ENCODE data around the gene GPC6. TPM values are rescaled to one million over a fixed set of nuclear protein-coding genes. Genes with fewer than 3 reads are reported as not detected.

The GPC6 gene
- total and polyA plus RNA-seq, 2 experiments from 2014 or later: 26.0 to 92.8 TPM

DNA sequence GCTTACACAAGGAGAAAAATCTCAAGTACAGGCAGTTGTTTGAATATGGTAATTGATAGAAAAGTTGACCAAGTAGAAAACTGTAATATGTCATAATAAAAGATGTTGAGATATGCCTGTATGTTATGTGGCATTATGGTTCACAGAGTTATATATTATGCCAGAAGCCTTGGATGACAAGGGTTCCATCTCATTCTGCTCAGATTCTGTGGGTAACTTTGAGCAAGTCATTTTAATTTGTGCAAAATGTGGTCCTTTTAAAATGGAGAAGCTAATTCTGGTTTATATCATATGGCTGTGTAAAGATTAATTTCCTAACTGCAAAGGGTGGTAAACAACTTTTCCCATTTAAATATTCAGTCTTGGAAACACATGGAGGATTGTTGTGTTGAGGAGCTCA is 180.9 kb downstream of the GPC6 start:
- no peak overlapping the region for H2AFZ ChIP-seq
- peaks cover 48% of the 10 kb centered on the region for H3K79me2 ChIP-seq
- no peaks in the 10 kb centered on the region for H3K9me3 ChIP-seq (ENCODE audit: low read depth)
- H3K4me3 ChIP-seq: no peak overlapping the region
- no peaks in the 10 kb centered on the region for H3K4me1 ChIP-seq (ENCODE audit: insufficient read depth)
- H3K27me3 ChIP-seq: no peaks in the 10 kb centered on the region
- H3K4me2 ChIP-seq: no peak overlapping the region
- no peaks in the 10 kb centered on the region for H3K36me3 ChIP-seq (replicated peaks; ENCODE audit: insufficient read depth, low read depth)
- TF ChIP-seq, protein P1, sequence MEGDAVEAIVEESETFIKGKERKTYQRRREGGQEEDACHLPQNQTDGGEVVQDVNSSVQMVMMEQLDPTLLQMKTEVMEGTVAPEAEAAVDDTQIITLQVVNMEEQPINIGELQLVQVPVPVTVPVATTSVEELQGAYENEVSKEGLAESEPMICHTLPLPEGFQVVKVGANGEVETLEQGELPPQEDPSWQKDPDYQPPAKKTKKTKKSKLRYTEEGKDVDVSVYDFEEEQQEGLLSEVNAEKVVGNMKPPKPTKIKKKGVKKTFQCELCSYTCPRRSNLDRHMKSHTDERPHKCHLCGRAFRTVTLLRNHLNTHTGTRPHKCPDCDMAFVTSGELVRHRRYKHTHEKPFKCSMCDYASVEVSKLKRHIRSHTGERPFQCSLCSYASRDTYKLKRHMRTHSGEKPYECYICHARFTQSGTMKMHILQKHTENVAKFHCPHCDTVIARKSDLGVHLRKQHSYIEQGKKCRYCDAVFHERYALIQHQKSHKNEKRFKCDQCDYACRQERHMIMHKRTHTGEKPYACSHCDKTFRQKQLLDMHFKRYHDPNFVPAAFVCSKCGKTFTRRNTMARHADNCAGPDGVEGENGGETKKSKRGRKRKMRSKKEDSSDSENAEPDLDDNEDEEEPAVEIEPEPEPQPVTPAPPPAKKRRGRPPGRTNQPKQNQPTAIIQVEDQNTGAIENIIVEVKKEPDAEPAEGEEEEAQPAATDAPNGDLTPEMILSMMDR (IDR thresholded peaks at IDR 0.05; ENCODE audit: poor library complexity): no peak
- TF ChIP-seq EZH2 (IDR thresholded peaks at IDR 0.05; ENCODE audit: borderline replicate concordance): no peak
- no peak for TF ChIP-seq EZH2phosphoT487 (IDR thresholded peaks at IDR 0.05; ENCODE audit: low read depth, severe bottlenecking, unreplicated experiment)
- no peak for DNase-seq (ENCODE audit: low spot score)
- H3K27ac ChIP-seq: no peak overlapping the region
- no peaks in the 10 kb centered on the region for H4K20me1 ChIP-seq (ENCODE audit: insufficient read depth, poor library complexity, severe bottlenecking)
- no peaks in the 10 kb centered on the region for H3K9me2 ChIP-seq (replicated peaks; ENCODE audit: insufficient read depth)

DNA sequence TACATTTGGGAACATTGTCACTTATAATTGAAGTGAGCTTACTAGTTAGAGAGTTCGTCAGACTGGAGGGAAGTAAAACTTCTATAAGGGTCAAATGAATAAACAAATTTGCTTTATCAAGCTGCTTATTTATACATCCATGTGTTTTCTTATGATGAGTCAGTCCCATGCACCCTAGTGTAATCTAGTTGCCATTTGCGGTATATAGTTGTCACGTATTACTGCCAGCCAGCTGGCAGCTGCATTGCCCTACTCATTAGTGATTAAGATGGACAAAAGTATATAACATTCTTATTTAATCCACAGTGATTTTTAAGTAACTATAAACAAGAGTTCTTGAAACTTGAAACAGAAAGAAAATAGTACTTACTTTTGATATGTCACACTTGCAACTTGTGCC is 182.4 kb downstream of the GPC6 start:
- no peak overlapping the region for H3K4me3 ChIP-seq
- H3K36me3 ChIP-seq (replicated peaks; ENCODE audit: insufficient read depth, low read depth): no peaks in the 10 kb centered on the region
- WGBS (ENCODE audit: low lambda C conversion rate, missing lambda C conversion rate): 98% methylated on average over 3 of the region's 3 CpGs
- no peaks in the 10 kb centered on the region for H3K9me3 ChIP-seq (ENCODE audit: low read depth)
- H3K4me1 ChIP-seq (ENCODE audit: insufficient read depth): no peaks in the 10 kb centered on the region
- H3K79me2 ChIP-seq: peaks cover 53% of the 10 kb centered on the region
- H2AFZ ChIP-seq: no peak overlapping the region
- no peaks in the 10 kb centered on the region for H3K9me2 ChIP-seq (replicated peaks; ENCODE audit: insufficient read depth)
- no peak overlapping the region for H3K4me2 ChIP-seq
- H4K20me1 ChIP-seq (ENCODE audit: insufficient read depth, poor library complexity, severe bottlenecking): no peaks in the 10 kb centered on the region
- H3K27ac ChIP-seq: no peak overlapping the region
- H3K27me3 ChIP-seq: no peaks in the 10 kb centered on the region
- DNase-seq (ENCODE audit: low spot score): no peak
- TF ChIP-seq, protein P1 (IDR thresholded peaks at IDR 0.05; ENCODE audit: poor library complexity): no peak
- TF ChIP-seq EZH2phosphoT487 (IDR thresholded peaks at IDR 0.05; ENCODE audit: low read depth, severe bottlenecking, unreplicated experiment): no peak
- TF ChIP-seq EZH2 (IDR thresholded peaks at IDR 0.05; ENCODE audit: borderline replicate concordance): no peak

DNA sequence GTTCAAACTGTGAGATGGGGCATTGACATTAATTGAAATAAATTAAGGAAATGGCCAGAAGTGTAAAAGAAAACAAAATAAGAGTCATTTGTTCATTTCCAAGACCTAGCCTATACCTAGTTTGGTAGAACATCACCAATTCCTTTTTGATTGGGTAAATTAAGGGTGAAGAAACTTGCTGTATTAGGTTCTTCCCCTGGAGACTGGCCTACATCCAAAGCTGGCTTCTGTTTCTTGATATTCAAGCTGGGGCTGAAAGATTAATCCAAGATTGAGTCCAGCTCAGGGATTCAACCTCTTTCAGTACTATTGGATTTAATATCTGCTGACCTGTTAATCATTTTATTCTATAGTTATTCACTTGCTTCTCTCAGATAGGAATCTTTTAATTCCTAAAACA is 183.2 kb downstream of the GPC6 start:
- Histone ChIP-seq H2AFZ (no peak overlapping the region), H3K27me3 (no peaks in the 10 kb centered on the region), H3K79me2 (peaks cover 48% of the 10 kb centered on the region), H3K9me2 (replicated peaks; ENCODE audit: insufficient read depth) (no peaks in the 10 kb centered on the region), H3K4me3 (no peak overlapping the region), H3K27ac (no peak overlapping the region), H3K4me2 (no peak overlapping the region), H4K20me1 (ENCODE audit: insufficient read depth, poor library complexity, severe bottlenecking) (no peaks in the 10 kb centered on the region), H3K4me1 (ENCODE audit: insufficient read depth) (no peaks in the 10 kb centered on the region), H3K36me3 (replicated peaks; ENCODE audit: insufficient read depth, low read depth) (no peaks in the 10 kb centered on the region), H3K9me3 (ENCODE audit: low read depth) (no peaks in the 10 kb centered on the region)
- TF ChIP-seq EZH2 (IDR thresholded peaks at IDR 0.05; ENCODE audit: borderline replicate concordance): no peak
- TF ChIP-seq, protein P1 (IDR thresholded peaks at IDR 0.05; ENCODE audit: poor library complexity): no peak
- no peak for TF ChIP-seq EZH2phosphoT487 (IDR thresholded peaks at IDR 0.05; ENCODE audit: low read depth, severe bottlenecking, unreplicated experiment)
- DNase-seq (ENCODE audit: low spot score): no peak

DNA sequence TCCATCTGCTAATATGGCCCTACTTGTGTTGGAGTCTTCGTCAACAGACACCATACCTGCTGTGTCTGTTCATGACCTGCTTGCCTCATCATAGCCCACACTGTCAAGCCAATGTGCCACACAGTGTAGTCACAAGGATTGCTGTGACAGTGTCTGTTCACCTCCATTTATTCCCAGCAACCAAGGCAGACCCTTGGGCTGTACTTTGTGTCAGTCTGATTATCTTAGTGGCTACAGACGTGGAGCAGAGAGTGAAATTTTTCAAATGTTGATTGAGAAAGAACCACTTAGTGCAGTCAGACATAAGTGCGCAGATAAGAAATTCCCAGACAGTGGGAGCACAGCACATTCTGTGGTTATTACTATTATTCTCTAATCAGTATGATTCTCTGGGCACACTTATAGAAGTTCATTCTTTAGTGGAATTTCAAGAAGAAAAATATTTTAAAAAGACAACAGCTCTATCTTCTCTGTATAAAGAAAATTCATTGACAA is 184.6 kb downstream of the GPC6 start:
- no peaks in the 10 kb centered on the region for H3K9me2 ChIP-seq (replicated peaks; ENCODE audit: insufficient read depth)
- DNase-seq (ENCODE audit: low spot score): no peak
- H3K36me3 ChIP-seq (replicated peaks; ENCODE audit: insufficient read depth, low read depth): no peaks in the 10 kb centered on the region
- no peaks in the 10 kb centered on the region for H3K4me1 ChIP-seq (ENCODE audit: insufficient read depth)
- H3K27ac ChIP-seq: no peak overlapping the region
- H3K4me3 ChIP-seq: no peak overlapping the region
- peaks cover 47% of the 10 kb centered on the region for H3K79me2 ChIP-seq
- H2AFZ ChIP-seq: no peak overlapping the region
- no peak for TF ChIP-seq EZH2 (IDR thresholded peaks at IDR 0.05; ENCODE audit: borderline replicate concordance)
- TF ChIP-seq EZH2phosphoT487 (IDR thresholded peaks at IDR 0.05; ENCODE audit: low read depth, severe bottlenecking, unreplicated experiment): no peak
- TF ChIP-seq, protein P1 (IDR thresholded peaks at IDR 0.05; ENCODE audit: poor library complexity): no peak
- H3K9me3 ChIP-seq (ENCODE audit: low read depth): no peaks in the 10 kb centered on the region
- H4K20me1 ChIP-seq (ENCODE audit: insufficient read depth, poor library complexity, severe bottlenecking): no peaks in the 10 kb centered on the region
- H3K27me3 ChIP-seq: no peaks in the 10 kb centered on the region
- no peak overlapping the region for H3K4me2 ChIP-seq
- 93% methylated on average over 3 of the region's 3 CpGs for WGBS (ENCODE audit: low lambda C conversion rate, missing lambda C conversion rate)
